IPS-18c (cell line): Measurements from ENCODE around the gene ARHGEF16.

ENCODE experiments used
- H3K4me3 ChIP-seq: 2 replicates; pipeline ENCODE4 v1.7.0; 2013; ENCODE audit warnings: low read depth, mild to moderate bottlenecking, low read length, moderate library complexity; ENCODE audit not compliant: insufficient read depth
- H3K9me3 ChIP-seq: one replicate; pipeline ENCODE4 v1.6.1; 2013; ENCODE audit warnings: mild to moderate bottlenecking, low read length, moderate library complexity; ENCODE audit not compliant: control insufficient read depth, insufficient read depth

The ARHGEF16 gene

DNA sequence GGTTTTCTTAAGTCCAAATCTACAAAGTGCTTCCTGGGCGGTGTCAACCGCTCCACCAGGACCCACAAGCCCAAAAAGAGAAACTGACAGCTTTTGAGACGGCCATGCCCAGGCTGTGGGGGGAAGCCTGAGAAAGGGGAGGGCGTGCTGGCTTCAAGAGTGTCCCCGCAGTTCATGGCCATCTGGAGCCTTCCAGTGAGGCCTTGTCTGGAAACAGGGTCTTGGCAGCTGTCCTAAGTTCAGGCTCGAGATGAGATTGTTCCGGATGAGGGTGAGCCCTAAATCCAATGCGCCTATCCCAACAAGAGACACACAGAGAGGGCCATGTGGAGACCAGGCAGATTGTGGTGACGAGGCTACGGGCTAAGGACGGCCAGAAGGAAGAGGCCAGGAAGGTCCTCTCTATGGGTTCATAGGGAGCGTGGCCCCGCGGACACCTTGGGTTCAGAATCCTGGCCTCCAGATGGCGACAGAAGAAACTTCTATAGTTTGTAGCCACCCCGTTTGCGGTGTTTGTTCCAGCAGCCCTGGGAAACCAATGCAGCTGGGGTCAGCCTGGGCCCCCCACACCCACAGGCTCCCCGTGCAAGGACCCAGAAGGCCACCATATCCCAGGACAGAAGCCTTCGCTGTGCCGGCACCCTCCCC lies 70.2 kb downstream of the ARHGEF16 start:
- no peaks in the 10 kb centered on the region for H3K9me3 ChIP-seq
- H3K4me3 ChIP-seq = no peak overlapping the region

- H3K4me3 ChIP-seq = no peak overlapping the region
- no peaks in the 10 kb centered on the region for H3K9me3 ChIP-seq
Observed at GRCh38 chr1:3525551-3526482, 71.4 kb downstream of the ARHGEF16 start.

DNA sequence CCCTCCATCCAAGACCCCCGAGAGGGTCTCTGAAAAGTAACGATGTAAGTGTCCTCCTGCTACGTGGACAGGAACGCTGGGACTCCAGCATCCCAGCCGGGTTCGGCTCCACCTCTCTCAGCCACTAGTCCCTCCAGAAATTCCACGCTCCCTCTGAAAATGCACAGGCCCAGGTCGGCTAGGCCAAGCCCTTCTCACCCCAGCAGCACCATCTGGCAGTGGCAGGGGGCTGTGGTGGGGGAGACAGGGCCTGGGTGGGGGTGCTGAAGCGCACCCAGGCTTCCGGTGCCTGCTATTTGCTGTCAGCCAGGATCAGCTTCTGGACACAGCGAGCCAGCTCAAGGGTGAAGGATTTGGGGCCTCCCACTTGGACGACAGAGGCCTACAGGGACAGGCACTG lies 73.3 kb downstream of the ARHGEF16 start:
- Histone ChIP-seq H3K9me3 (no peaks in the 10 kb centered on the region), H3K4me3 (no peak overlapping the region)

- Histone ChIP-seq H3K9me3 (no peaks in the 10 kb centered on the region), H3K4me3 (no peak overlapping the region)
Observed at GRCh38 chr1:3529099-3529729, 74.7 kb downstream of the ARHGEF16 start.

DNA sequence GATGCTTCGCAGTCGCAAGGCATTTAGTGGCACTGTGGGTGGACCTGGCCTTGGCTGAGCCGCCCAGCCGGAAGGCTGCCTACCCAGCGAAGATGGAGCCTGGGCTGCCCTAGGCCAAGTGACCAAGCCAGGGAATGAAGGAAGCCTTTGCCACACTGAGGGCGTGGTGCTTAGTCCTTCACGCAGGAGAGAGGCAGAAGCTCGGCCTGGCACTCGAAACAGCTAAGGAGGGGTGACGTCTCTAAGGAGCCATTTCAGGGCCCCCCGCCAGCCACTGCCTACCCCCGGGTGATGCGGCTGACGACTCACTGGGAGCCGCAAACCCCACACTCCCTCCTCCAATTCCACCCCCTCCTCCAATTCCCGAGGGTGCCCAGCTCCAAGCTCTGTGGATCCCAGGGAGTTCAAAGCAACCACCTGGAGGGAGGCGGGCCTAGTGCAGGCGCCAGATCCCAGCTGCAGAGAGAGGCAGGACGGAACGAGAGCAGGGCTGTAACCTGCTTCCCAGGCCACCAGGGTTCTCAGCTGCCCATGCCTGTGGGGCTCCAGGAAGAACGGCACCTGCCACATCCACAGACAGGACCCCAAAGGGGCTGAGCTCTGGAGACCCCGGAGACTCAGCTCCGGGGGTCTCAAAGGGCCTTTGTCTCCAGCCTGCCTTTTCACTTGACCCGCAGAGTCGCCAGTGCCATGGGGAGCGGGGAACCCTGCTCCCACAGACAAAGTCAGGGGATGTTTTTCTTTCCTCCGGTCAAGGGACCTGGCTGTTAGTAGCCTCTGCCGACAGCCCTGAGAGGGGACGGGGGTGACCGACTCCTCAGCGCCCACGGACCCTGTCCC lies 75.8 kb downstream of the ARHGEF16 start:
- Histone ChIP-seq H3K9me3 (no peaks in the 10 kb centered on the region), H3K4me3 (peak overlapping the region; percentile 65)
